AG10803 (cell line): ENCODE measurements around the gene ANKRD33B.

Experiments
- DNase-seq: peaks from one replicate; pipeline ENCODE4 v3.0.0; 2010; ENCODE audit warnings: low read depth
- H3K4me3 ChIP-seq: 2 replicates; pipeline ENCODE4 v1.5.1; 2011; ENCODE audit warnings: mild to moderate bottlenecking, low read length, control low read depth
- CTCF ChIP-seq: conservative IDR thresholded peaks from 2 replicates; pipeline ENCODE4 v1.5.1; 2011; ENCODE audit warnings: mild to moderate bottlenecking, low read length, control low read depth, inconsistent platforms

The ANKRD33B gene

GRCh38 chr5:10537624-10538023, 26.2 kb upstream of the ANKRD33B start:
- H3K4me3 ChIP-seq, result no peak overlapping the region
- no peak for DNase-seq
- TF ChIP-seq CTCF, result no peak

- no peak for TF ChIP-seq CTCF
- H3K4me3 ChIP-seq, result no peak overlapping the region
- DNase-seq, result no peak
Observed at GRCh38 chr5:10538103-10538788, 25.6 kb upstream of the ANKRD33B start.

DNA sequence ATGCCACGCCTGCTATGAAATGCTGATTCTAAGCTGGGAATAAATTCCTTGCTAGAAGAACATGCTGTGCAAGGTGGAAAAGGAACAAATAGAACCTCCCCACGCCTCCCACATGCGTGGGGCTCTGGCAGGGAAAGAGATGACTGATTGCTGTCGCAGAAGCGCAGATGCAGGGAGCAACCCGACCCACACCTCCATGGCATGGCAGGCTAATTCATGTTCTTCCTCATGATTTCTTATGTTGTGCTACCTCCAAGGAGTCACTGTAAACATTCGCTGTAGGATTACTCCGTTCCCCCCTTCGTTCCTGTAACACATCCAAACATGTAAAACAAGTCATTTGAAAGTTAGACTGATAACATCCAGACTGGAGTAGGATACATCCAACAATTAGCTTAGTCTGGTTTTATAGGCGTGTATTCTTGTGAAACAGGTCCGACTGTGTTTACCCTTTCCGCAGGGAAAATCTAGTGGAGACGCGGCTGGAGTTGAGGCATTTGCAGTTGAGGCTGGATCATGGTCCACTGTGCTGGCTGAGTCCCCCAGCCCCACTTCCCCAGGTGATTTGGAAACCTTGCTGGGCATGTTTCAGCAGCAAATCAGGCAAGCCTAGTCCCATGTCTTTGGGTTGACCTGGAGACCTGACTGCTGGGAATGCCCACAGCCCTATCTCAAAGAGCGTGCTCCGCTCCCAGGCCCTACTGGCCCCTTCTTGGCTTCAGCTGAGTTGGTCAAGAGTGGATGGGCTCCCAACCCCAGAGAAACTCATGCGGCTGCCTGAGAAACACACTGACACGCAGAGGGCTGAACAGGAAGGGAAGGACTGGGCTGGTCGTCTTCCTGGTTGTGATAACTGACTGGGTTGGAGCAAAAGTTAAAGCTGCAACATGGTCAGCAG, 24.8 kb upstream of the ANKRD33B start:
- no peak overlapping the region for H3K4me3 ChIP-seq
- TF ChIP-seq CTCF, result no peak

DNA sequence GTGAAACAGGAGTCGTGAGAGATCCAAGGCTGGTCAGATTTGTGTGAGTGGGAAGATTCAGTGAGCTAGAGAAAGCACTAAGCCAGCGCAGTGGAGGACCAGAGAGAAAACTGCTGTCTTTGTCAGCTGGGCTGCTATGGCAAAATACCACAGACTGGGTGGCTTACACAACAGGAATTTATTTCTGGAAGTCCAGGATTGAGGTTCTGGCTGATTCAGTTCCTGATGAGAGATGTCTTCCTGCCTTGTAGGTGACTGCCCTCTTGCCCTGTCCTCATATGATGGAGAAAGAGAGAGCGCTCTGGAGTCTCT, 24.2 kb upstream of the ANKRD33B start:
- no peak for TF ChIP-seq CTCF
- DNase-seq, result peak; percentile 90
- no peak overlapping the region for H3K4me3 ChIP-seq

More for the DNA sequence above, 24.8 kb upstream of the ANKRD33B start:
- DNase-seq, result no peak

GRCh38 chr5:10540036-10540544, 23.8 kb upstream of the ANKRD33B start:
- DNase-seq, result no peak
- TF ChIP-seq CTCF, result no peak
- H3K4me3 ChIP-seq, result no peak overlapping the region

DNA sequence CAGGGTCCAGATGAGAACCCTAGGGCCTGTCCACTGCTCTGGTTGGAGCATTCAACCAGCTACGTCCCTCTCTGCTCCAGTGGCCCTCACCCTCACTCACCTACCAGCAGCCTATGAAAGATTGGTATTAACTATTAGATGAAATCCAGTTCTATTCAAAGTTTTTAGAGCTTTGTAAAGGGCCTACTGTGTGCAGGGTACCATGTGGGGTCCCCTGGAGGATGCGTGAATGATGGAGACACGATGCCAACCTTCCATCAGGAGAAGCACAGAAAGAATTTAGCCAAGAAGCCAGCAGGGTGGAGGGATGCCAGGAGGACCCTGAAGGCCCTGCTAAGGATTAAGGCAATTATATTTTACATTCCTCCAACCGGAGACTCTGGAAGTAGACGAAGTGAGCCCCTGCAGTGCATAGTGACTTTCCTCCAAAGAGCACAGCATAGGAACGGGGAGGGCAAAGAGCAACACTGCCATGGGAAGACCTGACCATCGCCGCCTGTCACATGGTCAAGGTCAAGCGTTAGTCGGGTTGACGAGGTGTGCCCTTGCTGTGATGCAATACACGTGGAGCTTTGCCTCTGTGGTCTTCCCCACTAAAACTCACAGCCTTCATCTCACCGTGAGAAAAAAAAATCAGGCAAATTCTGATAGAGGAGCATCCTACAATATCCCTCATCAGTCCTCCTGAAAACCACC, 22.8 kb upstream of the ANKRD33B start:
- no peak for DNase-seq
- TF ChIP-seq CTCF, result no peak
- no peak overlapping the region for H3K4me3 ChIP-seq
